Skin epidermis (tissue), 12 donors: ENCODE data around the gene DCUN1D4.

Source experiments
- H3K27ac ChIP-seq, 21 experiments: fragments of 200-600 bp; sonication (generic) in 11 of 21; one replicate each; pipeline ENCODE4 v1.5.0; 2020; ENCODE audit warnings: mild to moderate bottlenecking in 3 of 21, inconsistent platforms in 2 of 21, moderate library complexity in 2 of 21
- H3K4me3 ChIP-seq, 7 experiments: fragments of 200-600 bp; sonication (generic) in 2 of 7; one replicate each; pipeline ENCODE4 v1.5.0; 2020; ENCODE audit warnings: inconsistent platforms in 2 of 7, mild to moderate bottlenecking in 2 of 7, moderate library complexity in 1 of 7

The DCUN1D4 gene

GRCh38 chr4:51842554-51843308 is at the start of gene DCUN1D4:
Gene DCUN1D4 (plus strand): TSS chr4:51843153. CDS start chr4:51843243, 90 bp downstream.
- H3K4me3 ChIP-seq = peak within 1 kb of the TSS; percentile 65 to 97 (median 82)
- H3K27ac ChIP-seq = peak within 1 kb of the TSS; percentile 34 to 91 (median 86)

GRCh38 chr4:51820443-51821234 is 22.3 kb upstream of the DCUN1D4 start:
- Histone ChIP-seq H3K27ac (no peak overlapping the region), H3K4me3 (no peak overlapping the region)

- H3K4me3 ChIP-seq = no peak overlapping the region
- H3K27ac ChIP-seq = no peak overlapping the region
Observed at GRCh38 chr4:51825341-51825740, 17.6 kb upstream of the DCUN1D4 start.

- H3K4me3 ChIP-seq = no peak overlapping the region
- no peak overlapping the region for H3K27ac ChIP-seq
Observed at GRCh38 chr4:51830156-51830720, 12.7 kb upstream of the DCUN1D4 start.

- no peak overlapping the region for H3K27ac ChIP-seq
- H3K4me3 ChIP-seq = no peak overlapping the region
Observed at GRCh38 chr4:51831133-51831532, 11.8 kb upstream of the DCUN1D4 start.

DNA sequence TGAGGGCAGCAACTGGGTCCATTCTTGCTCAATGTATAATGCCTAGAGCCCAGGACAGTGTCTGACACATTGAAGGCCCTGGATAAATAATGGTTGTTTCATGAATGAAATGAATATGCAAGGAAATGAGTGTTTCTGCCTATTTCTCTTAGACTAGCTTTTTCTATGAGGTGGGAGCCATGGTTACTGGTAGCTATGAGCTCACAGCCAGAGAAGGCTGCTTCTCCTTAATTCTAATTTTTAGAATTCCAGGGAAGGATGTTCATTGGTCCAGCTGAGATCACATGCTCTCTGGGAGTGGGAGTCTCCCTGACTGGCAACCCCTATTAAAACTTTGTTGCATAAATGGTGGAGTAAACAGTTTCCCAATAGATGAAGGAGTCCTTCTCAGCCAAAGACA is 9.7 kb upstream of the DCUN1D4 start:
- no peak overlapping the region for H3K4me3 ChIP-seq
- H3K27ac ChIP-seq = no peak overlapping the region

DNA sequence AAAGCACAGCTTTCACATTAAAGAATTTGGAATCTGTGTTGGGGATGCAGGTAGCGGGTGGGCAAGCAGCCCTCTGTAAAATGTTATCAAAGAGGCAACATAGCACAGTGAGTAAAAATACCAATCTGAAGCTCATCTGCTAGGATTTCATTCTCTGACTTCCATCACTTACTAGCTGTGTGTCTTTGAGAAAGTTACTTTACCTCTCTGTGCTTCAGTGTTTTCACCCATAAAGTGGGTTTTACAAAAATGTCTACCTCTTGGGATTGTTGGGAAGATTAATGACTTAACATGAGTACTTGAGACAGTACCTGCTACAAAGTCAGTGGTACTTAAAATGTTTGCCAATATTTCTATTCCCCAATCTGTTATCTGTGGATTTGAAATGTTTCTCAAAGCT is 7.9 kb upstream of the DCUN1D4 start:
- H3K27ac ChIP-seq = no peak overlapping the region
- no peak overlapping the region for H3K4me3 ChIP-seq

DNA sequence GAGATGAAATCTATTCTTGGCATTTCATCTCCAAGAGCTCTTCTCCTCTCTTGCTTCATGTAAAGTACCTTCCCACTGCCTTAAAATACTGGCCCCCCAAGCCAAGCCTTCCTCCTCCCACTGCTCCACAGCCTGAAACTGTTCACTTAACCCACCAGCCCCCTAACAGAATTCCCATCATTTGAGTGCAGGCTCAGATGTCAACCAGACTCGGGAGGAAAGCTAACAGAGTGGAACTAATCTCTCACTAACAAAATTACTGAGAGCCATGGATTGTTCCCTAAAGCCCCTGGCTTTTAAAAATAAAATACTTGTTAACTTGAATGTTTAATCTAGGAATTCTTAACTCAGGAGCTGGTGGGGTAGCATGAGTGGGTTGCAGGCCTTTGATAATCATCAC is 7.1 kb upstream of the DCUN1D4 start:
- Histone ChIP-seq H3K4me3 (no peak overlapping the region), H3K27ac (no peak overlapping the region)

- Histone ChIP-seq H3K4me3 (no peak overlapping the region), H3K27ac (no peak overlapping the region)
Observed at GRCh38 chr4:51836549-51836948, 6.4 kb upstream of the DCUN1D4 start.

DNA sequence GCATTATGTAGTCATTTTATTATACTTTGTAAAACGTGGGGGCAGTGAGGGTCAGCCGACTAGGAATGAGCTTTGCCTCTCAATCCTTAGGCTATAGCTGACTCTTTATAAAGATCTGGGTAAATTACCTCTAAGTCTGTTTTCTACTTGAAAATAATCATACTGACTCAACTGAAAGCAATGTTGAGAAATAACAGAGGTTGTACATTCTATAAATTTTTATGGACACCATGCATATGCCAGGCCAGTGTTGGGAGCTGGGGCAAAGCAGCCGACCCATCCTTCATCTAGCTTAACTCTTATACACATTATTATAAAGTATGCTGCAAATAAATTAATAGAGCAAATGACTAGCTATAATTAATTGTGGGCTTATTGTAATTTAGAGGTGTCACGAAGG is 2.2 kb upstream of the DCUN1D4 start:
- Histone ChIP-seq H3K27ac (no peak overlapping the region), H3K4me3 (no peak overlapping the region)

DNA sequence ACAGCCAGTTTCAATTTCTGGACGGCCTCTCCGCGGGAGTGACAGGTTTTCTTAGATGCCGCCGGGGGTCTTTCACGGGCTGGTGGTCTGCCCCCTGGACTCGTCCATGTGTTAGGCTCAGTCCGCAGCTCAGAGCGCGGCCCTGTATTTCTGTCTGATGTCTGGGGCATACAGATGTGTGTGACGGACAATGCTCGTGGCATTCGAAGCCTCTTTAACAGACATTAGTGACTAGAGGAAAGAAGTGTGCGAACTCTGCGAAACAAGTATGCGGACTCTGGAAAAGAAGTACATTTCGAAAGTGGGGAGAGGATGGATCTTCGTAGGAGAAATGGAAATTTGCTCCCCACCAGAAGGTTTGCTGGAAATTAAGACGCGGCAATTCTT is 793 bp upstream of the DCUN1D4 start:
- H3K27ac ChIP-seq = peak overlapping the region in 13 of 21 experiments; percentile 10 to 87 (median 68)

GRCh38 chr4:51843309-51844152 is 578 bp downstream of the DCUN1D4 start:
- Histone ChIP-seq H3K4me3 (peak overlapping the region; percentile 65 to 97 (median 82)), H3K27ac (peak overlapping the region; percentile 34 to 91 (median 86))

More for the DNA sequence above, 793 bp upstream of the DCUN1D4 start:
- H3K4me3 ChIP-seq = peak overlapping the region; percentile 65 to 97 (median 82)

GRCh38 chr4:51844153-51845054 is 1.5 kb downstream of the DCUN1D4 start:
- Histone ChIP-seq H3K4me3 (peak overlapping the region; percentile 65 to 97 (median 82)), H3K27ac (peak overlapping the region; percentile 16 to 91 (median 86))

- peak overlapping the region in 14 of 21 experiments; percentile 34 to 90 (median 86) for H3K27ac ChIP-seq
- peak overlapping the region; percentile 65 to 97 (median 82) for H3K4me3 ChIP-seq
Observed at GRCh38 chr4:51845055-51845426, 2.1 kb downstream of the DCUN1D4 start.

DNA sequence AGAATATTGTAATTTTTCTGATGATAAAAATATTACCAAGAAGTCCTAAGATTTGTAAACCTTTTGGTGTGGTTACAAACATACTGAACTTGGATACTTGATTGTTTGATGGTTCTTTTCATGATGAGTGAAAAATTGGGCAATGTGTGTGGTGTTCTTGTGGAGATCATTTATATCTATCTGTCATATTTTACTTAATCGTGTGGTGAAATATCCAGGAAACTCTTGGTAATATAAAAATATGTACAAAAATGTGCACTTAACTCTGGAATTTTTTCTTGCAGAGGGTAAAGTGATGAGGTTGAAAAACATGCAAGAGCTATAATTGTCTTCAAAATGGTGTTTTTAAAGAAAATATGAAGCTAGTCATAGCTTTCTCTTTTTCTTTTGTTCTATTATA is 2.8 kb downstream of the DCUN1D4 start:
- Histone ChIP-seq H3K27ac (no peak overlapping the region), H3K4me3 (no peak overlapping the region)

GRCh38 chr4:51849430-51849829 is 6.5 kb downstream of the DCUN1D4 start:
- H3K4me3 ChIP-seq = no peak overlapping the region
- H3K27ac ChIP-seq = no peak overlapping the region

- Histone ChIP-seq H3K27ac (no peak overlapping the region), H3K4me3 (no peak overlapping the region)
Observed at GRCh38 chr4:51850294-51850693, 7.3 kb downstream of the DCUN1D4 start.

DNA sequence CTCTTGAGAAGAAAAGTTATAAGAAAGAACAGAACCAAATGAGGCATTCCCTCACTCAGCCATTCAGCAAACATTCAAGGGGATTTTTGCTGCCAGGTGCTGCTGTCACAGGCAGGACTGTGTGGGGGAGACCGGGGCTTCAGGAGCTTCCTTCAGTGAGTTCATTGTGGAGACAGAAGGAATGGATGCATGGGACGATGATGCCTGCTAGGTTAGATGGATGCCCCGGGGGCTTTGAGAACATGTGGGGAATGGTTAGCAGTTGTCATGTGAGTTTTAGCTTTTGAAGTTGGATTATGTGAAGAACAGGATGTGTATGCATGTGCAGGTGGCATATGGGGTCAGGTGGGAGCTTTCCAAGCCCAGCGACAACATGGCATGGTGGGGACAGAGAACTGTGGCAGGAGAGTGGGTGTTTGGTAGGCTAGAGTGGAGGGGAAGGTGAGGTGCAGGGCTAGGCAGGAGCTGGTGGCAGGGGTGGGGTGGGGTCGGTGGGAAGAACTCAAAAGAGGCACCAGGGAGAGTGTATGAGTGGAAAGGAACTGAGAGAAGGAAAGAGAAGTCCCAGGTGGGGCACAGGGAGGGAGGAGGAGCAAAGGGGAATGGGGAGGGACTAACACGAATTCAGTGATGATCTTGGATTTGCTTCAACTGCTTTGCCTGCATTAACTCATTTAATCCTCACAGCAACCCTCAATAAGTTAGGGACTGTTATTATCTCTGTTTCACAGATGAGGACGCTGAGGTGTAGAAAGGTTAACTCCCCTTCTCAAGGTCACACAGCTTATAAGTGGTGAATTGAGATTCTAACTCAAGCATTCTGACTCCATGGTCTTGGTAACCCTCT is 8.4 kb downstream of the DCUN1D4 start:
- Histone ChIP-seq H3K4me3 (no peak overlapping the region), H3K27ac (no peak overlapping the region)
